Superior temporal gyrus (tissue), 1 donor: Measurements from ENCODE around the gene PCDHB13.
"Not testable (repeated sequence)": the region's sequence is repeated elsewhere in the genome, so short reads cannot be mapped to it uniquely, and the experiment has no call there.

ENCODE experiments used
- DNase-seq: peaks from one replicate; pipeline ENCODE4 v3.0.0-alpha.2; 2016; ENCODE audit errors: extremely low spot score

Gene PCDHB13

DNA sequence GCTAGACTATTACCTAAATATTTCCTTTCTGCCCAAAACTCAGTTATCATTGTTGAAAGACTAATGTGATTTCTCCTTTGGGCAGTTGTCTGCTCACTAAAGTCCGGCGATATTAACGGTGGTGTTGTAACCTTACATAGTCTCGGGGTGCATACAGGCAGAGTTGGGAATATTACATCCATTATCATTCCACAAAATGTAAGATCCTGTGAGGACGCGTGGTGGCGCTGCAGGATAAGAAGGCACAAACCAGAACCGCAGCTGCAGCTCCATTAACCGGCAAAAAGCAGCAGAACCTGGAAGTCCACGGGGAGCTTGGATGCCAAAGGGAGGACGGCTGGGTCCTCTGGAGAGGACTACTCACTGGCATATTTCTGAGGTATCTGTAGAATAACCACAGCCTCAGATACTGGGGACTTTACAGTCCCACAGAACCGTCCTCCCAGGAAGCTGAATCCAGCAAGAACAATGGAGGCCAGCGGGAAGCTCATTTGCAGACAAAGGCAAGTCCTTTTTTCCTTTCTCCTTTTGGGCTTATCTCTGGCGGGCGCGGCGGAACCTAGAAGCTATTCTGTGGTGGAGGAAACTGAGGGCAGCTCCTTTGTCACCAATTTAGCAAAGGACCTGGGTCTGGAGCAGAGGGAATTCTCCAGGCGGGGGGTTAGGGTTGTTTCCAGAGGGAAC, at the start of gene PCDHB13:
TSS of gene PCDHB13 (plus strand) at position 264 of the 684 bp plus-strand sequence. CDS start at position 469, 205 bp downstream.
- peak; percentile 45 for DNase-seq

DNA sequence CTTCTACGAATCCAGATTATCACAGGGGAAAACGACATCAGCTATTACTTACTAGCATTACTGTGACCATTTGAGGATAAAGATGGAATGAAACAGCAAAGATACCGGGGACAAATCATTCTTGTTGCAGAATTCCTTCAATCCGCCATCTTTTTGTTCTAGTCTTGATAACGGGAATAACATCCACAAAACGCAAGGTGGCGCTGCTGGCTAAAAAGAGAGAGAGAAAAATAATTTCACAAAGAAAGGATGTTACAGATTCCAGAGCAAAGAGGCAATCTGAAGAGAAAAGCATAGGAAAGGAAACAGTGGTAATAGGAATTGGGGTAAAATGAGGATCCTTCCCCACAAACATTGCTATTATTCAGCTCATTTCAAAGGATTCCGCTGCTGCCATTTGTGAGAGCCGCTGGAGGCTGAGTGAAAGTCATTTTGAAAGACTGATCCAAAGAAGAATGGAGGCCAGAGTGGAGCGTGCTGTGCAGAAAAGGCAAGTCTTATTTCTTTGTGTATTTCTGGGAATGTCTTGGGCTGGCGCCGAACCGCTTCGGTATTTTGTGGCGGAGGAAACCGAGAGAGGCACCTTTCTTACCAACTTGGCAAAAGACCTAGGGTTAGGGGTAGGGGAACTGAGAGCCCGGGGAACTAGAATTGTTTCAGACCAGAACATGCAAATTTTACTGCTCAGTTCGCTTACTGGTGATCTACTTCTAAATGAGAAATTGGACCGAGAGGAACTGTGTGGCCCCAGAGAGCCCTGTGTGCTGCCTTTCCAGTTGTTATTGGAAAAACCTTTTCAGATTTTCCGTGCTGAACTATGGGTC, 41.1 kb upstream of the PCDHB13 start, which contains the start of gene PCDHB7:
TSS of gene PCDHB7 (plus strand) at position 264 of the 824 bp plus-strand sequence. CDS start at position 456, 192 bp downstream.
- DNase-seq, result peak; percentile 67

DNA sequence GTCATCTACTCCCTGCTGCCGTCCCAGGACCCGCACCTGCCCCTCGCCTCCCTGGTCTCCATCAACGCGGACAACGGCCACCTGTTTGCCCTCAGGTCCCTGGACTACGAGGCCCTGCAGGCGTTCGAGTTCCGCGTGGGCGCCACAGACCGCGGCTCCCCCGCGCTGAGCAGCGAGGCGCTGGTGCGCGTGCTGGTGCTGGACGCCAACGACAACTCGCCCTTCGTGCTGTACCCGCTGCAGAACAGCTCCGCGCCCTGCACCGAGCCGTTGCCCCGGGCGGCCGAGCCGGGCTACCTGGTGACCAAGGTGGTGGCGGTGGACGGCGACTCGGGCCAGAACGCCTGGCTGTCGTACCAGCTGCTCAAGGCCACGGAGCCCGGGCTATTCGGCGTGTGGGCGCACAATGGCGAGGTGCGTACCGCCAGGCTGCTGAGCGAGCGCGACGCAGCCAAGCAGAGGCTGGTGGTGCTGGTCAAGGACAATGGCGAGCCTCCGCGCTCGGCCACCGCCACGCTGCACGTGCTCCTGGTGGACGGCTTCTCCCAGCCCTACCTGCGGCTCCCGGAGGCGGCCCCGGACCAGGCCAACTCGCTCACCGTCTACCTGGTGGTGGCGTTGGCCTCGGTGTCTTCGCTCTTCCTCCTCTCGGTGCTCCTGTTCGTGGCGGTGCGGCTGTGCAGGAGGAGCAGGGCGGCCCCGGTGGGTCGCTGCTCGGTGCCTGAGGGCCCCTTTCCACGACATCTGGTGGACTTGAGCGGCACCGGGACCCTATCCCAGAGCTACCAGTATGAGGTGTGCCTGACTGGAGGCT, 39.2 kb upstream of the PCDHB13 start:
- DNase-seq, result not testable (repeated sequence)

DNA sequence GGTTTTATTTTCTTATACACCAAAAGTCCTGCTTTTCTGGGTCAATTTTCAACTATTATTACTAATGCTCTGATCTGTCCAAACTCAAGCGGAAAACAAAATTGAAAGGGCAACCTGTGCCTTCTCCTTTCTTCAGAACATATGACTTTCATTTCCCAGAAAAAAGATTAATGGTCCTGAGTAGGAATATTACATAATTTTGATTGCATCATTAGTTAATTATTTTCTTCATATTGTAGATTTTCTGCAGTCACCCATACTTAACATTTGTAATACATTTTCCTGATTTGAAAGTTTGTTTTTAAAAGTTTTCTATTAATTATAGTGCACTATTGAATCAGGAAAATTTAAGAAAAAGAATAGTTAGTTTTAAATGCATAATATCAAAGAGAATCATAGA, 37.8 kb upstream of the PCDHB13 start:
- no peak for DNase-seq

DNA sequence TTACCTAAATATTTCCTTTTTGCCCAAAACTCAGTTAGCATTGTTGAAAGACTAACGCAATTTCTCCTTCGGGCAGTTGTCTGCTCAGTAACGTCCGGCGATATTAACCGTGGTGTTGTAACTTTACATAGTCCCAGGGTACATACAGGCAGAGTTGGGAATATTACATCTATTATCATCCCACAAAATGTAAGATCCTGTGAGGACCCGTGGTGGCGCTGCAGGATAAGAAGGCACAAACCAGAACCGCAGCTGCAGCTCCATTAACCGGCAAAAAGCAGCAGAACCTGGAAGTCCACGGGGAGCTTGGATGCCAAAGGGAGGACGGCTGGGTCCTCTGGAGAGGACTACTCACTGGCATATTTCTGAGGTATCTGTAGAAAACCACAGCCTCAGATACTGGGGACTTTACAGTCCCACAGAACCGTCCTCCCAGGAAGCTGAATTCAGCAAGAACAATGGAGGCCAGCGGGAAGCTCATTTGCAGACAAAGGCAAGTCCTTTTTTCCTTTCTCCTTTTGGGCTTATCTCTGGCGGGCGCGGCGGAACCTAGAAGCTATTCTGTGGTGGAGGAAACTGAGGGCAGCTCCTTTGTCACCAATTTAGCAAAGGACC, 36.0 kb upstream of the PCDHB13 start, which contains the start of gene PCDHB8:
TSS of gene PCDHB8 (plus strand) at position 214 of the 615 bp plus-strand sequence. CDS start at position 459, 245 bp downstream.
- DNase-seq, result not testable (repeated sequence)

DNA sequence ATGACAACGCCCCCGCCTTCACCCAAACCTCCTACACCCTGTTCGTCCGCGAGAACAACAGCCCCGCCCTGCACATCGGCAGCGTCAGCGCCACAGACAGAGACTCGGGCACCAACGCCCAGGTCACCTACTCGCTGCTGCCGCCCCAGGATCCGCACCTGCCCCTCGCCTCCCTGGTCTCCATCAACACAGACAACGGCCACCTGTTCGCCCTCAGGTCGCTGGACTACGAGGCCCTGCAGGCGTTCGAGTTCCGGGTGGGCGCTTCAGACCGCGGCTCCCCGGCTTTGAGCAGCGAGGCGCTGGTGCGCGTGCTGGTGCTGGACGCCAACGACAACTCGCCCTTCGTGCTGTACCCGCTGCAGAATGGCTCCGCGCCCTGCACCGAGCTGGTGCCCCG, 34.3 kb upstream of the PCDHB13 start:
- not testable (repeated sequence) for DNase-seq

DNA sequence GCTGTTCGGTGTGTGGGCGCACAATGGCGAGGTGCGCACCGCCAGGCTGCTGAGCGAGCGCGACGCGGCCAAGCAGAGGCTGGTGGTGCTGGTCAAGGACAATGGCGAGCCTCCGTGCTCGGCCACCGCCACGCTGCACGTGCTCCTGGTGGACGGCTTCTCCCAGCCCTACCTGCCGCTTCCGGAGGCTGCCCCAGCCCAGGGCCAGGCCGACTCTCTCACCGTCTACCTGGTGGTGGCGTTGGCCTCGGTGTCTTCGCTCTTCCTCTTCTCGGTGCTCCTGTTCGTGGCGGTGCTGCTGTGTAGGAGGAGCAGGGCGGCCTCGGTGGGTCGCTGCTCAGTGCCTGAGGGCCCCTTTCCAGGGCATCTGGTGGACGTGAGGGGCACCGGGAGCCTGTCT, 33.8 kb upstream of the PCDHB13 start:
- DNase-seq, result not testable (repeated sequence)

DNA sequence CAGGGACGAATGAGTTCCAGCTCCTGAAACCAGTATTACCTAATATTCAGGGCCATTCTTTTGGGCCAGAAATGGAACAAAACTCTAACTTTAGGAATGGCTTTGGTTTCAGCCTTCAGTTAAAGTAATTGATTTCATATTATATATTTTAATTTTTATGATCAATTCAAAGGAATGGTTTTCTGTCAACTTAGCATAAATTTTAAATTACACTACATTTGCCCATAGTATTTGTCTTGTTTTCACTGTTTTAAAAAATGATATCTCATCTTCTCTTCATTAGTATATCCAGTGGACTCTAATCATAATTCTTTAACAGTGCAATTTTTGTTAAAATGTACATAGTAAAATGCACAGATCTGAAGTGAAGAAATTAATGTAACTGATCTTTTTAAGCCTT, 33.4 kb upstream of the PCDHB13 start:
- DNase-seq, result no peak

DNA sequence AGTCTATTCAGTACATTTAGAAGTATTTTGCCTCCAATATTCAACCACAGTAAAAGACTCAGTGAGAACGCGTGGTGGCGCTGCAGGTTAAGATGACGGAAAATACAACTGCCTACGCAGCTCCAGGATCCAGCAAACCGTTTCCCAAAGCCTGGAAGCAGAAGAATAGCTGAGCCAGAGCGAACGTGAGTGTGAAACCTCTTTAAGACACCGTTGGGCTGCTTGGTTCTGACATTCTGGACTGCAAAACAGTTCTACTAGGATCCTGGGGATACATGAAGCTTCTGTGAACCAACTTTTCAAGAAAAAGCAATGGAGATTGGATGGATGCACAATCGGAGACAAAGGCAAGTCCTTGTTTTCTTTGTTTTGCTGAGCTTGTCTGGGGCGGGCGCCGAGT, 31.5 kb upstream of the PCDHB13 start, which contains the start of gene PCDHB16:
TSS of gene PCDHB16 (plus strand) at position 140 of the 400 bp plus-strand sequence. CDS start at position 313, 173 bp downstream.
- peak; percentile 64 for DNase-seq

DNA sequence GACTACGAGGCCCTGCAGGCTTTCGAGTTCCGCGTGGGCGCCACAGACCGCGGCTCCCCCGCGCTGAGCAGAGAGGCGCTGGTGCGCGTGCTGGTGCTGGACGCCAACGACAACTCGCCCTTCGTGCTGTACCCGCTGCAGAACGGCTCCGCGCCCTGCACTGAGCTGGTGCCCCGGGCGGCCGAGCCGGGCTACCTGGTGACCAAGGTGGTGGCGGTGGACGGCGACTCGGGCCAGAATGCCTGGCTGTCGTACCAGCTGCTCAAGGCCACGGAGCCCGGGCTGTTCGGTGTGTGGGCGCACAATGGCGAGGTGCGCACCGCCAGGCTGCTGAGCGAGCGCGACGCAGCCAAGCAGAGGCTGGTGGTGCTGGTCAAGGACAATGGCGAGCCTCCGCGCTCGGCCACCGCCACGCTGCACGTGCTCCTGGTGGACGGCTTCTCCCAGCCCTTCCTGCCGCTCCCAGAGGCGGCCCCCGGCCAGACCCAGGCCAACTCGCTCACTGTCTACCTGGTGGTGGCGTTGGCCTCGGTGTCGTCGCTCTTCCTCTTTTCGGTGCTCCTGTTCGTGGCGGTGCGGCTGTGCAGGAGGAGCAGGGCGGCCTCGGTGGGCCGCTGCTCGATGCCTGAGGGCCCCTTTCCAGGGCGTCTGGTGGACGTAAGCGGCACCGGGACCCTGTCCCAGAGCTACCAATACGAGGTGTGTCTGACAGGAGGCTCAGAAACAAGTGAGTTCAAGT, 29.4 kb upstream of the PCDHB13 start:
- DNase-seq, result not testable (repeated sequence)

DNA sequence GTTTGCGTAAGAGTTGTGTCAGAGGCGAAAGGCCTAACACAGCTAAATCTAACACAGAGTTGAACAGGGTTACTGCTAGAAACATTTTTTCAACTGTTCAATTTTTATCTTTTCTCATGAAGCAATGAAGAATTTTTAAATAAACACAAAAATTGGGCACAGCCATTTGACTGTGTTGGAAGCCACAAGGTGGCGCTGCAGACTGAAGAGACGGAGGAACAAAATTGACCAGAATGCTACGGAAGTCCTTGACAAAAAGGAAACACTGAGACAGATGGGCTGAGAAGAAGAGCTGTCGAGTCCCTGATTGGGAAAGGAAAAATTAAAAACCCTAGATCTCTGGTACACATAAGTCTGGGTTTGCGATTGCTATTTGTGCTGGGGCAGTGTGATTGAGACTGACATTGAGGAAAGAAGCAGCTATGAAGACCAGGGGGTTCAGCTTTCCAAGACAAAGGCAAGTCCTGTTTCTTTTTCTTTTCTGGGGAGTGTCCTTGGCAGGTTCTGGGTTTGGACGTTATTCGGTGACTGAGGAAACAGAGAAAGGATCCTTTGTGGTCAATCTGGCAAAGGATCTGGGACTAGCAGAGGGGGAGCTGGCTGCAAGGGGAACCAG, 26.7 kb upstream of the PCDHB13 start, which contains the start of gene PCDHB9:
TSS of gene PCDHB9 (plus strand) at position 265 of the 616 bp plus-strand sequence. CDS start at position 423, 158 bp downstream.
- peak; percentile 38 for DNase-seq

DNA sequence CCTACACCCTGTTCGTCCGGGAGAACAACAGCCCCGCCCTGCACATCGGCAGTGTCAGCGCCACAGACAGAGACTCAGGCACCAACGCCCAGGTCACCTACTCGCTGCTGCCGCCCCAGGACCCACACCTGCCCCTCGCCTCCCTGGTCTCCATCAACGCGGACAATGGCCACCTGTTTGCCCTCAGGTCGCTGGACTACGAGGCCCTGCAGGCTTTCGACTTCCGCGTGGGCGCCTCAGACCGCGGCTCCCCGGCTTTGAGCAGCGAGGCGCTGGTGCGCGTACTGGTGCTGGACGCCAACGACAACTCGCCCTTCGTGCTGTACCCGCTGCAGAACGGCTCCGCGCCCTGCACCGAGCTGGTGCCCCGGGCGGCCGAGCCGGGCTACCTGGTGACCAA, 25.0 kb upstream of the PCDHB13 start:
- DNase-seq, result not testable (repeated sequence)

DNA sequence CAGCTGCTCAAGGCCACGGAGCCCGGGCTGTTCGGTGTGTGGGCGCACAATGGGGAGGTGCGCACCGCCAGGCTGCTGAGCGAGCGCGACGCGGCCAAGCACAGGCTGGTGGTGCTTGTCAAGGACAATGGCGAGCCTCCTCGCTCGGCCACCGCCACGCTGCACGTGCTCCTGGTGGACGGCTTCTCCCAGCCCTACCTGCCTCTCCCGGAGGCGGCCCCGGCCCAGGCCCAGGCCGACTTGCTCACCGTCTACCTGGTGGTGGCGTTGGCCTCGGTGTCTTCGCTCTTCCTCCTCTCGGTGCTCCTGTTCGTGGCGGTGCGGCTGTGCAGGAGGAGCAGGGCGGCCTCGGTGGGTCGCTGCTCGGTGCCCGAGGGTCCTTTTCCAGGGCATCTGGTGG, 24.6 kb upstream of the PCDHB13 start:
- DNase-seq, result not testable (repeated sequence)

DNA sequence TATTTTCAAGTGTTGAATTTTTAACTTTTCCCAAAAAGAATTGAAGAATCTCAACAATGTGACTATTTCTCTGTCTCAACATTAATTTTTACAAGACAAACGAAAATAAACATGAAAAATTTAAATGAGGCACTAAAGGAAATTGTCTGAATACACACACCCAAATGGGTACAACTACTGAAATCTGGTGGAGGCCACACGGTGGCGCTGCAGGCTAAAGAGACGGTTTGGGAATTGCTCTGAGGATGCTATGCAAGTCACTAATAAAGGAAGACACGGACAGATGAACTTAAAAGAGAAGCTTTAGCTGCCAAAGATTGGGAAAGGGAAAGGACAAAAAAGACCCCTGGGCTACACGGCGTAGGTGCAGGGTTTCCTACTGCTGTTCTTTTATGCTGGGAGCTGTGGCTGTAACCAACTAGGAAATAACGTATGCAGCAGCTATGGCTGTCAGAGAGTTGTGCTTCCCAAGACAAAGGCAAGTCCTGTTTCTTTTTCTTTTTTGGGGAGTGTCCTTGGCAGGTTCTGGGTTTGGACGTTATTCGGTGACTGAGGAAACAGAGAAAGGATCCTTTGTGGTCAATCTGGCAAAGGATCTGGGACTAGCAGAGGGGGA, 21.5 kb upstream of the PCDHB13 start, which contains the start of gene PCDHB10:
TSS of gene PCDHB10 (plus strand) at position 244 of the 616 bp plus-strand sequence. CDS start at position 444, 200 bp downstream.
- DNase-seq, result peak; percentile 73

DNA sequence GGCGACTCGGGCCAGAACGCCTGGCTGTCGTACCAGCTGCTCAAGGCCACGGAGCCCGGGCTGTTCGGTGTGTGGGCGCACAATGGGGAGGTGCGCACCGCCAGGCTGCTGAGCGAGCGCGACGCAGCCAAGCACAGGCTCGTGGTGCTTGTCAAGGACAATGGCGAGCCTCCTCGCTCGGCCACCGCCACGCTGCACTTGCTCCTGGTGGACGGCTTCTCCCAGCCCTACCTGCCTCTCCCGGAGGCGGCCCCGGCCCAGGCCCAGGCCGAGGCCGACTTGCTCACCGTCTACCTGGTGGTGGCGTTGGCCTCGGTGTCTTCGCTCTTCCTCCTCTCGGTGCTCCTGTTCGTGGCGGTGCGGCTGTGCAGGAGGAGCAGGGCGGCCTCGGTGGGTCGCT, 19.4 kb upstream of the PCDHB13 start:
- DNase-seq, result not testable (repeated sequence)

DNA sequence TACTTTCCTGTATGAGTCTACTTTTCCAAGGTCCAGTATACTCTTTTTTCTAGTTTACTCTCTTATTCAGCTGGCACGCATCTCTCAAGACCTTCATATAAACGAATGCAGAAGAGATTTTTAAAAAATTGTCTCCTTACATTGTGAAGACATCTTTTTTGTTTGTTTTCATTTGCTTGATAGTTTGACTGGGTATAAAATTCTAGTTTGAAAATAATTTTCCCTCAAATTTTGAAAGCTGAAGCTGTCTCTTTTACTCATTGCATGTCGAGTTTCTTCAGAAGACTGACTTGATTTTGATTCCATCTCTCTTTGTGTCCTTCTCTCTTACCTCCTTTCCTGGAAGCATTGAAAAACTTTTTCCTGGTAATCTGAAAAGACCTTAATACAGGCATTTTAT, 17.4 kb upstream of the PCDHB13 start:
- DNase-seq, result no peak

DNA sequence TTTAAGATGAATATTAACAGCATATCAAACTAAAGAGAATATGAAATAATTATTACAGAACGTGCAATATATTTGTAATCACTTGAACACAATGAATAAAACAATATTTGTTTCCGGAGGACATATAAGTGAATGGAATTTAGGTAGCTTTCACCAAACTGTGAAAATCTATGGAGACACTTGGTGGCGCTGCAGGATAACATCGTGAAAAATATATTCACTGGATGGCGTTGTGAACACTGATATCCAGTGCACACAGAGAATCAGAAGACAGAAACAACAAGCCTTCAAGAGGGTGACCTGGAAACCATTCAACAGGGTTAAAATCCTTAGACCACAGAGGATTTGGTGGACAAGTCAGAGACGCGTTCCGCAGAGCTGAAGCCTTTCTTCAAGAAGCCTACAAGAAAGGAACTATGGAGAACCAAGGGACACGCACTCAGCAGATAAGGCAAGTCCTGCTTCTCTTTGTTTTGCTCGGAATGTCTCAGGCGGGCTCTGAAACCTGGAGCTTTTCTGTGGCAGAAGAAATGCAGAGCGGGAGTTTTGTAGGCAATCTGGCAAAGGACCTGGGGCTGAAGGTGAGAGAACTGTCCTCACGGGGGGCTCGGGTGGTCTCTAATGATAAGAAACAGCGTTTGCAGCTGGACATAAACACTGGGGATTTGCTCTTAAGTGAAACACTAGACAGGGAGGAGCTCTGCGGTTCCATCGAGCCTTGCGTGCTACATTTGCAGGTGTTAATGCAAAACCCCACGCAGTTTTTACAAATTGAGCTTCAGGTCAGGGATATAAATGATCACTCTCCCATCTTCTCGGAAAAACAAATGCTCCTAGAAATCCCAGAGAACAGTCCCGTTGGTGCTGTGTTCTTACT, 14.1 kb upstream of the PCDHB13 start, which contains the start of gene PCDHB11:
TSS of gene PCDHB11 (plus strand) at position 269 of the 877 bp plus-strand sequence. CDS start at position 417, 148 bp downstream.
- no peak for DNase-seq

DNA sequence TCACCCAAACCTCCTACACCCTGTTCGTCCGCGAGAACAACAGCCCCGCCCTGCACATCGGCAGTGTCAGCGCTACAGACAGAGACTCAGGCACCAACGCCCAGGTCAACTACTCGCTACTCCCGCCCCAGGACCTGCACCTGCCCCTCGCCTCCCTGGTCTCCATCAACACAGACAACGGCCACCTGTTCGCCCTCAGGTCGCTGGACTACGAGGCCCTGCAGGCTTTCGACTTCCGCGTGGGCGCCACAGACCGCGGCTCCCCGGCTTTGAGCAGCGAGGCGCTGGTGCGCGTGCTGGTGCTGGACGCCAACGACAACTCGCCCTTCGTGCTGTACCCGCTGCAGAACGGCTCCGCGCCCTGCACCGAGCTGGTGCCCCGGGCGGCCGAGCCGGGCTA, 12.6 kb upstream of the PCDHB13 start:
- DNase-seq, result not testable (repeated sequence)
